NT2/D1 (cell line): ENCODE data around the gene DMAC2.

Source experiments
- SUZ12 ChIP-seq: IDR thresholded peaks from 2 replicates; pipeline ENCODE4 v1.6.1; 2011; ENCODE audit not compliant: insufficient read length, insufficient read depth; ENCODE audit errors: extremely low read depth
- YY1 ChIP-seq: IDR thresholded peaks from 2 replicates; pipeline ENCODE4 v1.6.1; 2011; ENCODE audit not compliant: insufficient read length, insufficient read depth
- ZNF274 ChIP-seq: IDR thresholded peaks from 2 replicates; pipeline ENCODE4 v1.6.1; 2011; ENCODE audit warnings: mild to moderate bottlenecking, low read depth, low read length

- TF ChIP-seq ZNF274 (no peak), SUZ12 (no peak), YY1 (no peak)
Measured at GRCh38 chr19:41433171-41433570, 6.5 kb downstream of the DMAC2 start.
